RKO (cell line): ENCODE measurements around the gene COL26A1.

ENCODE experiments used
- DNase-seq: peaks from one replicate; pipeline ENCODE4 v3.0.0-alpha.2; 2016; ENCODE audit warnings: low spot score

The COL26A1 gene

GRCh38 chr7:101534873-101535272, 172.2 kb downstream of the COL26A1 start:
- no peak for DNase-seq

- no peak for DNase-seq
Measured at GRCh38 chr7:101535351-101535751, 172.7 kb downstream of the COL26A1 start.

- DNase-seq: no peak
Measured at GRCh38 chr7:101536232-101536631, 173.6 kb downstream of the COL26A1 start.

- DNase-seq: no peak
Measured at GRCh38 chr7:101536668-101537067, 174.0 kb downstream of the COL26A1 start.

GRCh38 chr7:101537205-101537604, 174.5 kb downstream of the COL26A1 start:
- DNase-seq: peak; percentile 29

- no peak for DNase-seq
Measured at GRCh38 chr7:101537935-101538595, 175.4 kb downstream of the COL26A1 start.

GRCh38 chr7:101538596-101539459, 176.2 kb downstream of the COL26A1 start:
- peak; percentile 44 for DNase-seq

- DNase-seq: no peak
Measured at GRCh38 chr7:101539784-101540183, 177.1 kb downstream of the COL26A1 start.

- DNase-seq: peak; percentile 47
Measured at GRCh38 chr7:101542527-101543241, 180.0 kb downstream of the COL26A1 start.

- DNase-seq: no peak
Measured at GRCh38 chr7:101543242-101543766, 180.6 kb downstream of the COL26A1 start.

- DNase-seq: no peak
Measured at GRCh38 chr7:101543846-101544245, 181.2 kb downstream of the COL26A1 start.

- DNase-seq: no peak
Measured at GRCh38 chr7:101545441-101546190, 182.9 kb downstream of the COL26A1 start.

GRCh38 chr7:101546308-101546936, 183.7 kb downstream of the COL26A1 start:
- DNase-seq: no peak

GRCh38 chr7:101547022-101547915, 184.6 kb downstream of the COL26A1 start:
- no peak for DNase-seq

GRCh38 chr7:101547916-101548661, 185.4 kb downstream of the COL26A1 start:
- no peak for DNase-seq

GRCh38 chr7:101549734-101550133, 187.1 kb downstream of the COL26A1 start:
- DNase-seq: no peak

GRCh38 chr7:101550641-101551541, 188.2 kb downstream of the COL26A1 start:
- no peak for DNase-seq

GRCh38 chr7:101553018-101553770, 190.5 kb downstream of the COL26A1 start:
- no peak for DNase-seq
